DMS79 treated with DMSO at 0.1 percent for 48 hours (cell line): Measurements from ENCODE around the gene SECISBP2.

ENCODE experiments used
- DNase-seq: peaks from one replicate; lab custom pipeline; 2025; lab: John Stamatoyannopoulos, UW

The SECISBP2 gene

DNA sequence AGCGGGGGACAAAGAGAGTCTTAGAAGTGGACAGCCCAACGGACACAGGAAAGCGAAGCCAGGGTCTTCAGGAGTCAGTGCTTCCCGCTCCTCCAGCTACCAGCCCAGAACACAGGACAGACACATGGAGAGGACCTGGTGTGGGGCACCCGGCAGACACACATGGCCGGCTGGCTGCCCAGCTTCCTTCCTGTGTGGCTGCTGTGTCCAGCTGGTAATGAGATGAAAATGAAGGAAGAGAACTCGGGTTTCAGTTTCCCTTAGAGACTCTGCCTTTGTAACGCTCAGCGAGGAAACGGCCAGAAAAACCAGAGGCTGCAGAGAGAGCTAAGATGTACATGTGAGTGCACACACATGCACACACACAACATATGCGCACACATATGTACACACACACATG lies 87.5 kb downstream of the SECISBP2 start:
- no peak for DNase-seq

GRCh38 chr9:89407070-89407469 lies 88.8 kb downstream of the SECISBP2 start:
- DNase-seq = no peak

DNA sequence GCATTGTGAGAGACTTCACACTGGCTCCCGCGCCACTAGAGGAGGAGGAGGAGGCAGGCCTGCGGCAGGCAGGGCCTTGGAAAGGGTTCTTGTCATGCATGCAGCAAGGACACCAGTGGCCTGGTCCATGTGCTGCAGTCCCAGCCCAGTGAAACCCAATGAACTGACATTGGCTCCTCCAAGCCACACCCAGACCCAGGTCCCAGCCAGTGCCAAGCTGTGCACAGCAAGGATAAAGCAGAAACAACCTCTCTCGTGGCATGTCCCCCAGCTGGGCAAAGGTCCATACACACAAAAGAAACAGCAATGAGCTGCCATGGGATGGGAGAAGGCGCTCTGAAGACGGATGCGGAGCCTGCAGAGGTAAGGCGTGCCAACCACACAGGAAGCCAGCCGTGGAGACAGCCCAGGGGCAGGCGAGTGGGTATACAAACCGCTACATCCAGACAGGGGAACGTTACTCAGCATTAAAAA lies 90.4 kb downstream of the SECISBP2 start:
- no peak for DNase-seq
